Gastrocnemius medialis (tissue), 4 donors: ENCODE results near the gene AGAP2. TPM values are rescaled to one million over a fixed set of nuclear protein-coding genes. Genes with fewer than 3 reads are reported as not detected.

Experiments used
- ATAC-seq, 2 donors: fragments of 150-250 bp; one replicate each; pipeline ENCODE4 v1.9.1; 2016
- DNase-seq, 2 donors: peaks; one replicate each; pipeline ENCODE4 v3.0.0-alpha.2; 2019
- H3K27ac ChIP-seq, 4 donors: fragments of 200-600 bp; sonication (generic); 1 replicate in 1 of 4; 2 replicates in 3 of 4; pipeline ENCODE4 v1.5.1; 2016 to 2018; ENCODE audit warnings: mild to moderate bottlenecking in 2 of 4, moderate library complexity in 1 of 4
- H3K27me3 ChIP-seq, 3 donors: fragments of 200-600 bp; sonication (generic) in 2 of 3; 1 replicate in 1 of 3; 2 replicates in 2 of 3; pipeline versions ENCODE4 v1.5.1 to v1.6.0; 2016 to 2019; ENCODE audit warnings: mild to moderate bottlenecking in 1 of 3, moderate library complexity in 1 of 3
- H3K36me3 ChIP-seq, 2 donors: fragments of 200-600 bp; sonication (generic) in 1 of 2; one replicate each; pipeline ENCODE4 v1.5.1; 2017 to 2018
- H3K4me1 ChIP-seq, 2 donors: fragments of 200-600 bp; sonication (generic) in 1 of 2; one replicate each; pipeline ENCODE4 v1.5.1; 2016 to 2017; ENCODE audit warnings: mild to moderate bottlenecking in 2 of 2
- H3K4me3 ChIP-seq, 4 donors: fragments of 200-600 bp; sonication (generic) in 3 of 4; 1 replicate in 1 of 4; 2 replicates in 3 of 4; pipeline ENCODE4 v1.5.1; 2016 to 2019; ENCODE audit warnings: mild to moderate bottlenecking in 2 of 4
- H3K9me3 ChIP-seq, 3 donors: fragments of 200-600 bp; sonication (generic) in 2 of 3; 1 replicate in 1 of 3; 2 replicates in 2 of 3; pipeline ENCODE4 v1.5.1; 2016 to 2019
- CTCF ChIP-seq, 5 experiments: fragments of 450-650 bp in 3 of 5; fragments of 200-600 bp in 2 of 5; sonication (generic) in 2 of 5; IDR thresholded peaks in 4 of 5; conservative IDR thresholded peaks in 1 of 5; 1 replicate in 4 of 5; 2 replicates in 1 of 5; pipeline ENCODE4 v1.5.1; 2016 to 2019; ENCODE audit warnings: antibody characterized with exemption in 5 of 5, mild to moderate bottlenecking in 3 of 5, moderate library complexity in 3 of 5
- POLR2A ChIP-seq, 2 donors: fragments of 450-650 bp; IDR thresholded peaks; one replicate each; pipeline ENCODE4 v1.6.1; 2017; ENCODE audit warnings: antibody characterized with exemption in 2 of 2, mild to moderate bottlenecking in 2 of 2, moderate library complexity in 2 of 2
- in situ Hi-C, 4 donors: fragments of 200-750 bp; cut with MboI; loops; one replicate each; pipeline versions ENCODE4 v1.15.0 to v1.8.0; 2017; ENCODE audit warnings: low sequenced_read_pairs in 4 of 4
- intact Hi-C: fragments of 100-400 bp; cut with DNase I; formaldehyde crosslinking; loops from one replicate; pipeline ENCODE4 v1.15.1; 2023; ENCODE audit warnings: low total_unique reads
- total RNA-seq, 4 donors: library from RNA; depleted of rRNA; stranded (reverse); fragments of >200 nt; gene quantifications; one replicate each; pipeline versions ENCODE4 v1.1.0 to v1.2.3, GENCODE V29; 2016

Gene AGAP2
- total RNA-seq, 4 donors from 2014 or later = 1.8 to 5.4 (median 3.7) TPM

GRCh38 chr12:57724936-57725740, 13.4 kb downstream of the AGAP2 start:
- ATAC-seq = no peak
- no peak for DNase-seq
- intact Hi-C loops (no loop called here), in situ Hi-C loops (no loop called here)
- H3K27ac ChIP-seq = no peak overlapping the region
- H3K9me3 ChIP-seq = no peaks in the 10 kb centered on the region
- peaks cover 0 to 11% of the 10 kb centered on the region in 2 donors for H3K36me3 ChIP-seq
- no peak for TF ChIP-seq CTCF (IDR thresholded peaks at IDR 0.05 in 4 of 5, conservative IDR thresholded peaks at IDR 0.05 in 1 of 5)
- no peak overlapping the region for H3K4me3 ChIP-seq
- peaks cover 4 to 19% of the 10 kb centered on the region in 2 donors for H3K4me1 ChIP-seq
- peaks cover 27 to 42% (median 41%) of the 10 kb centered on the region in 3 donors for H3K27me3 ChIP-seq

GRCh38 chr12:57724003-57724935, 14.3 kb downstream of the AGAP2 start:
- in situ Hi-C loops = no loop called here

DNA sequence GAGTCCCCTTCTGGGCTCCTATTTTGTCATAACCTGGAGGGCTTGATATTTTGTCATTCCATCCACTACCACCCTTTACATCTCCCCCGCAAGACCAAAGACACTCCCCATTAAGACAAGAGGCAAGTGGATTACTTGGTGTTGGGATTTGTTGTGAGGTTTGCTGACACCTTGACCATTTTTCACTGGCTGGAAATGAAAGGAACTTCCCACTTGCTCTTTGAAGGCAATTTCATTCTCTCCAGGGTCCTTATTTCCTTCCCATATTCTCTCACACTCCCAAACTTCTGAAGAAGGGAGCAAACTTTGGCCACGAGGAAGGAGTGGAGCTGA, 14.9 kb downstream of the AGAP2 start:
- intact Hi-C loops = no loop called here
- peaks cover 4 to 19% of the 10 kb centered on the region in 2 donors for H3K4me1 ChIP-seq

More at GRCh38 chr12:57724003-57724935, 14.3 kb downstream of the AGAP2 start:
- no peak for ATAC-seq
- TF ChIP-seq CTCF (IDR thresholded peaks at IDR 0.05 in 4 of 5, conservative IDR thresholded peaks at IDR 0.05 in 1 of 5) = no peak
- TF ChIP-seq POLR2A (IDR thresholded peaks at IDR 0.05) = no peak
- H3K4me3 ChIP-seq = no peak overlapping the region
- intact Hi-C loops = no loop called here
- H3K36me3 ChIP-seq = peaks cover 2 to 19% of the 10 kb centered on the region in 2 donors
- no peak for DNase-seq
- peaks cover 4 to 19% of the 10 kb centered on the region in 2 donors for H3K4me1 ChIP-seq
- H3K9me3 ChIP-seq = no peaks in the 10 kb centered on the region
- H3K27ac ChIP-seq = no peak overlapping the region
- peaks cover 25 to 41% (median 39%) of the 10 kb centered on the region in 3 donors for H3K27me3 ChIP-seq

More for the DNA sequence above, 14.9 kb downstream of the AGAP2 start:
- DNase-seq (no peak), ATAC-seq (no peak)
- no peak overlapping the region for H3K27ac ChIP-seq
- TF ChIP-seq POLR2A (IDR thresholded peaks at IDR 0.05) (no peak), CTCF (IDR thresholded peaks at IDR 0.05 in 4 of 5, conservative IDR thresholded peaks at IDR 0.05 in 1 of 5) (no peak)
- in situ Hi-C loops = no loop called here
- H3K36me3 ChIP-seq = peaks cover 5 to 26% of the 10 kb centered on the region in 2 donors
- peaks cover 25 to 41% (median 37%) of the 10 kb centered on the region in 3 donors for H3K27me3 ChIP-seq
- no peak overlapping the region for H3K4me3 ChIP-seq
- no peaks in the 10 kb centered on the region for H3K9me3 ChIP-seq
